NCI-H82 treated with DMSO at 0.1 percent for 48 hours (cell line): Measurements from ENCODE around the gene CFAP107.
"Not testable (repeated sequence)": the region's sequence is repeated elsewhere in the genome, so short reads cannot be mapped to it uniquely, and the experiment has no call there.

ENCODE experiments used
- DNase-seq: peaks from one replicate; lab custom pipeline; 2025; ENCODE audit not compliant: unreplicated experiment; lab: John Stamatoyannopoulos, UW

CFAP107 gene, protein sequence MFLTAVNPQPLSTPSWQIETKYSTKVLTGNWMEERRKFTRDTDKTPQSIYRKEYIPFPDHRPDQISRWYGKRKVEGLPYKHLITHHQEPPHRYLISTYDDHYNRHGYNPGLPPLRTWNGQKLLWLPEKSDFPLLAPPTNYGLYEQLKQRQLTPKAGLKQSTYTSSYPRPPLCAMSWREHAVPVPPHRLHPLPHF

GRCh38 chr1:12745992-12746323 lies at the start of gene CFAP107:
TSS of gene CFAP107 (plus strand) at chr1:12746200. CDS start at chr1:12746431, 231 bp downstream.
- no peak for DNase-seq

DNA sequence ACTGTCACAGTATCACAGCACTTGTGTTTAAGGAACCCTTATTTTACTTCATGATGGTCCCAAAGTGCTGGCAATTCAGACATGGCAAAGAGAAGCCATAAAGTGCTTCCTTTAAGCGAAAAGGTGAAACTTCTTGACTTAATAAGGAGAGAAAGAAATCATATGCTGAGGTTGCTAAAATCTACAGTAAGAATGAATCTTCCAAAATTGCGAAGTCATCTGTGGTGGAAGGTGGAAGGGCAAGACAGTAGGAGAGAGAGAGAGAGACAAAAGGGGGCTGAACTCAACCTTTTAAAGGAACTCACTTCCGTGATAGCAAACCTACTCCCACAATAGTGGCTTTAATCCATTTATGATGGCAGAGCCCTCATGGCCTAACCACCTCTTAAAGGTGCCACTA lies 49.3 kb upstream of the CFAP107 start:
- DNase-seq = no peak

DNA sequence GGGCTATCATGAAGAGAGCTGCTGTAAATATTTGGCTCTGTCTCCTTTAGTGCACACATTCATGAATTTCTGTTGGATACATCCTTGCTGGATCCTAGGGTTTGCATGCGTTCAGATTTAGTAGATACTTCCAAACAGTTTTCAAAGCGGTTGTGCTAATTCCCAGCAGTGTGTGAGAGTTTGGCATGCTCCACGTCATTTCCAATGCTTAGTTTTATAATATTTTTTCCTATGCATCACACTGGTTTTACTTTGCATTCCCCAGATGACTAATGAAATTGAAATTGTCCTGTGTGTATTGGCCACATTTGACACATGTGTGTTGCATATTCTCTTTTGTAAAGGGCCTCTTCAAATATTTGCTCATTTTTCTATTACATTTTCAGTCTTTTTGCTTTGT lies 48.6 kb upstream of the CFAP107 start:
- DNase-seq = no peak

DNA sequence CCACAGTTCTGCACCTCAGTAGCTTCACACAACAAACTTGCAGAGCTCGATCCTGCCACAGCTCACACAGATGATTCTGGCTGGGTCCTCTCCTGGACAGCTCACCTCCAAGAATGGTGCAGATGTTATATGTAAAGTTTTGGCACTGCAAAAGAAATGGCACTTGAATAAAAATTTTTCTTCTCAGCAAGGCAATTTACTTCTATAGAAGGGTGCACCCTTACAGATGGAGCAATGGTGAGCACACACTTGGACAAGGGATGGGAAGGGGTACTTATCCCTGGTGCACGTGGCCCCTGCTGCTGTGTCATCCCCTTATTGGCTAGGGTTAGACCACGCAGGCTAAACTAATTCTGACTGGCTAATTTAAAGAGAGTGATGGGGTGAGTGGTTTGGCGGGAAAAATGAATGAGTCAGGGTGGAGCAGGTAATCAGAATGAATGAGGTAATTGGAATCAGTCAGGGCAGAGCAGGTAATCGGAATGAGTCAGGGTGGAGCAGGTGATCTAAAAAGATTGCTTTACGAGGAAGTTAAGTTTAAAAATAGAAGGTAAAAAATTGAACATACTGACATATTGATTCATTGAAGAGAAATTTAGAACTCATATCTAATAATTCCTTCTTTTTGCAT lies 42.1 kb upstream of the CFAP107 start:
- no peak for DNase-seq

DNA sequence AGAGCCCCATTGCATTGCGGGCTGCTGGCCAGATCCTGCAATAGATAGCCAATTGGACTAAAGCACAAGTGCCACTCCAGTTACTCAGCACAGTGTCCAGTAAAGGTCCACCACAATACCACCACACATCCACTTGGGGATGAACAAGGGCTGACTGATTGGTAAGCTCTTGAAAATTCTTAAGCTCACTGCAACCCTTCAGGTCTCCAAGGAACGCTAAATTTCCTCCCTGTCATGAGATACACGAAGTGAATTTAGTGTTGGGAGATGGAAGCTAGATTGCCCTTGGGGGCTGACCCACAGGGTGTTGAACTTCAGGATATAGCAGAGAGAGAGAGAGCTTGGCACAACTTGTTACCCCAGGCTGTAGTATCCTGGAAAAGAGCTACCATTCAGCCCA lies 39.9 kb upstream of the CFAP107 start:
- DNase-seq = no peak

DNA sequence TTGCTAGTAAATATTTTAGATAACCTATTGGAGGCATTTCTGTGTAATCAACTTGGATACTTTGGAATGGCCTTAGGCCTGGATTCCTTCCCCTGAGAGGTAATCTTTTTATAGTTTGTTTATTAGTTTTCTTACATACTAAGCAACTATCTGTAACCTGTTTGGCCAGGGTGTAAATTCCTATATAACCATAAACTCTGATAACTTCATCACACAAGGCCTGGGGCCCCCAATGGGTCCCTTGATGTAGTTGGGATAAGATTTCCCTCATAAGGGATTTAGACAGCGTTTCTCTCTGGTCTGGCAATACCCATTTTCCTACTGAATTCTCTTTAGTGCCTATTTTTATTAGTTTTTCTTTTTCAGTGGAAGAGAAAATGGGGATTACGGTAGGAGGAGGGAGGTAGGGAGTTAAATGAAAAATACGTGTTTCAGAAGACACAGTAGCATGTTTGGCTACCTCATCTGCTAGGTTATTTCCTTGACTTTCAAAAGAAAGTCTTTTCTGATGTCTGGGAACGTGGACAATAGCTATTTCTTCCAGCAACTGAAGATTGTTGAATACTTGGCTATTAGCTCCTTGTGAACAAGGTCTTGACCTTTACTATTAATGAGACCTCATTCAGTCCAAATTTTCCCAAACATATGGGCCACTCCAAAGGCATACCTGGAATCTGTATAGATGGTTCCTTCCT lies 37.5 kb upstream of the CFAP107 start:
- DNase-seq = no peak

GRCh38 chr1:12709091-12709491 lies 36.9 kb upstream of the CFAP107 start:
- DNase-seq = no peak

DNA sequence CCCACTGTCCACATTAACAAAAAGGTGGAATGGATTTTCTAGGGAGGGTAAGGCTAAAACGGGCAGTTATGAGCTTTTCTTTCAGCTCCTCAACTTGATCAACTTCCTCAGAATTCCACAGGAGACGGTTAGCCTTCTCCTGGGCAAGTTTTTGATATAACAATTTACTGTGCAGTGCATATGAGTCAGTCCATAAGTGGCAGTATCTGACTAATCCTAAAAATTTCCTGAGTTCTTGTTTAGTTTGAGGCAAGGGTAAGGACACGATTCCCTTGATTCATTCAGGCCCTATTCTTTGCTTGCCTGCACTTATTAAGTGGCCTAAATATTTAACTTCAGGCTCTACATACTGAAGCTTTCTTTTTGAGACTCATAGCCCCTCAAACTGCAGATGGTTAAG lies 36.3 kb upstream of the CFAP107 start:
- DNase-seq = no peak

DNA sequence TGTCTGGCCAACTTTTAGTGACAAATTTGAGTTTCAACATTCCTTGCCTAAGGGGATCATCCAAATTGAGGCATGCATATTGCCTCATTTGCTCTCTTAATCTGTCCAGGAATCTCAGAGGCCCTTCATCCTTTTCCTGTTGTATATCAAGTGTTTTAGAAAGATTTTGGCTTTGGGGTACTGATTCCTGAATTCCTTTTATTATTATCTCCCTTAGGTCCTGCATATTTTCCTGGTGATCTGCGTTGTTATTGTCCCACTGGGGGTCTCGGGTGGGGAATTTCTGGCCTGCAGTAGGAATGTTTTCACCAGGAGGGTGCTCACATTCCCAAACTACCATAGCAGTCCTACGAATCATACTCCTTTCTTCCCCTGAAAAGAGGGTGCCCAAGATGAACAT lies 34.5 kb upstream of the CFAP107 start:
- DNase-seq = no peak

DNA sequence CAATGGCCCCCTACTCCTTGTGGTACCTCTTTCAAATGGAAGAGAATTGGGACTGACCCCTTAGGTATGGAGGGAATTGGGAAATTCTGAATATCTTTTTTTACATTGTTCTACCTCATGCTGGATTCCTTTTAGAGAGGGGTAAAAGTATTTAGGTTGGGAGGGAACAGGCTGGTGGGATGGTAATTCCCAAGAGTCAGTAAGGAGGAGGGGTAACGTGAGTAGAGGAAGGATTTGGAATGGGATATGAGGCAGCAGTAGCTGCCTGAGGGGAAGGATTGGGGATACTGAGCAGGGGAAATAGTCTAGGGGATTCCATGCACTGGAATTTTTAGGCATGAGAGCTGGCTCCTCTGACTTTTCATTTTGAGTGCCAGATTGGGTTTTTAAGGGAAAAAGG lies 33.9 kb upstream of the CFAP107 start:
- no peak for DNase-seq

GRCh38 chr1:12712929-12713328 lies 33.1 kb upstream of the CFAP107 start:
- DNase-seq = no peak

- DNase-seq = not testable (repeated sequence)
These were observed 32.3 kb upstream of the CFAP107 start for GRCh38 chr1:12713651-12714050.

GRCh38 chr1:12714710-12715475 lies 31.1 kb upstream of the CFAP107 start:
- DNase-seq = no peak

- no peak for DNase-seq
These were observed 30.0 kb upstream of the CFAP107 start, which contains the start of gene AADACL3 for GRCh38 chr1:12715896-12716437. TSS of gene AADACL3 (plus strand) at chr1:12716110. CDS start at chr1:12716177, 67 bp downstream.

- no peak for DNase-seq
These were observed 28.6 kb upstream of the CFAP107 start for GRCh38 chr1:12717301-12717838.

GRCh38 chr1:12722626-12723025 lies 23.4 kb upstream of the CFAP107 start:
- no peak for DNase-seq

DNA sequence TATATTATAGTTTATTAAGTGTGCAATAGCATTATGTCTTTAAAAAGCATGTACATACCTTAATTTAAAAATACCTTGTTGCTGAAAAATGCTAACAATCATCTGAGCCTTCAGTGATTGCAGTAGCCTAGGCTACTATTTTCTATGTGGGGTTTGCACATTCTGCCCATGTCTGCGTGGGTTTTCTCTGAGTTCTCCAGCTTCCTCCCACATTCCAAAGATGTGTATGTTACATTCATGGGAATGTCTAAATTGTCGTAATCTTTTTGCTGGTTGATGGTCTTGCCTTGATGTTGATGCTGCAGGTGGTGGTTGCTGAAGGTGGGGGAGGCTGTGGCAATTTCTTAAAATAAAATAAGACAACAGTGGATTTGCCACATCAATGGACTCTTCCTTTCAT lies 17.6 kb upstream of the CFAP107 start:
- DNase-seq = no peak

DNA sequence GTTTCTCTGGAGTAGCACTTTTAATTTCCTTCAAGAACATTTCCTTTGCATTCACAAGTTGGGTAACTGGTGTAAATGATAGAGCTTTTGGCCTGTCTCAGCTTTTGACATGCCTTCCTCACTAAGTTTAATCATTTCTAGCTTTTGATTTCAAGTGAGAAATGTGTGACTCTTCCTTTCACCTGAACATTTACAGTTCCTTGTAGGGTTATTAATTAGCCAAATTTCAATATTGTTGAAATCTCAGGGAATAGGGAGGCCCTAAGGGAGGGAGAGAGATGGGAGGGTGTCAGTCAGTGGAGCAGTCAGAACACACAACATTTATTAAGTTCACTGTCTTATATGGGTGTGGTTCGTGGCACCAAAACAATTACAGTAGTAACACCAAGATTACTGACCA lies 15.8 kb upstream of the CFAP107 start:
- no peak for DNase-seq

DNA sequence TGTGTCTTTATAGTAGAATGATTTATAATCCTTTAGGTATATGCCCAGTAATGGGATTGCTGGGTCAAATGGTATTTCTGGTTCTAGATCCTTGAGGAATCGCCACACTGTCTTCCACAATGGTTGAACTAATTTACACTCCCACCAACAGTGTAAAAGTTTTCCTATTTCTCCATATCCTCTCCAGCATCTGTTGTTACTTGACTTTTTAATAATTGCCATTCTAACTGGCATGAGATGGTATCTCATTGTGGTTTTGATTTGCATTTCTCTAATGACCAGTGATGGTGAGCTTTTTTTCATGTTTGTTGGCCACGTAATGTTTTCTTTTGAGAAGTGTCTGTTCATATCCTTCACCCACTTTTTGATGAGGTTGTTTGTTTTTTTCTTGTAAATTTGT lies 14.9 kb upstream of the CFAP107 start:
- not testable (repeated sequence) for DNase-seq

DNA sequence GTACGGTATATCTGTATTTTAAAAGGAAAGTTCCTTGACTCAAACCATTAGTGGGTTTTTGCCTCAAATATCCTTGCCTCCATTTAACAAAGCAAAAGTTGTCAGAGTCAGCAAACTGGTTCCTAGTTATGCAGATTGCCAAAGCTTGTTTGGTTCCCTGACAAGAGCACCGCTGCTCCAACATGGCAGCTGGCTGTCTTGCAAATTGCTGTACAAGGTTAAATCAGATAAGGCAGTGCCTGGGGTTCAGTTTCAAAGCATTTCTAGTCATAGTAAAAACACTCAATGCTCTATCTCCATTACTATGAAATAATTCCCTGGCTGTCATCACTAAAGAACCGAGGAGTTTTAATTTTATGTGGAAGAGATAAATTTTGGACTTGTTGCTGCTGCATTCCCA lies 11.3 kb upstream of the CFAP107 start:
- DNase-seq = no peak

GRCh38 chr1:12738934-12739333 lies 7.1 kb upstream of the CFAP107 start:
- DNase-seq = no peak
